ENCODE results near the gene BUB3.

DNA sequence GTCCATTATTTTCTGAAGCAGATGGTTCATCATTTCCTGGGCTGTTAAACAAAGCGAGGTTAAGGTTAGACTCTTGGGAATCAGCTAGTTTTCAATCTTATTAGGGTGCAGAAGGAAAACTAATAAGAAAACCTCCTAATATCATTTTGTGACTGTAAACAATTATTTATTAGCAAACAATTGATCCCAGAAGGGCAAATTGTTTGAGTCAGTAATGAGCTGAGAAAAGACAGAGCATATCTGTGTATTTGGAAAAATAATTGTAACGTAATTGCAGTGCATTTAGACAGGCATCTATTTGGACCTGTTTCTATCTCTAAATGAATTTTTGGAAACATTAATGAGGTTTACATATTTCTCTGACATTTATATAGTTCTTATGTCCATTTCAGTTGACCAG lies 10.1 kb downstream of the BUB3 start:
- TF ChIP-seq, protein P1, sequence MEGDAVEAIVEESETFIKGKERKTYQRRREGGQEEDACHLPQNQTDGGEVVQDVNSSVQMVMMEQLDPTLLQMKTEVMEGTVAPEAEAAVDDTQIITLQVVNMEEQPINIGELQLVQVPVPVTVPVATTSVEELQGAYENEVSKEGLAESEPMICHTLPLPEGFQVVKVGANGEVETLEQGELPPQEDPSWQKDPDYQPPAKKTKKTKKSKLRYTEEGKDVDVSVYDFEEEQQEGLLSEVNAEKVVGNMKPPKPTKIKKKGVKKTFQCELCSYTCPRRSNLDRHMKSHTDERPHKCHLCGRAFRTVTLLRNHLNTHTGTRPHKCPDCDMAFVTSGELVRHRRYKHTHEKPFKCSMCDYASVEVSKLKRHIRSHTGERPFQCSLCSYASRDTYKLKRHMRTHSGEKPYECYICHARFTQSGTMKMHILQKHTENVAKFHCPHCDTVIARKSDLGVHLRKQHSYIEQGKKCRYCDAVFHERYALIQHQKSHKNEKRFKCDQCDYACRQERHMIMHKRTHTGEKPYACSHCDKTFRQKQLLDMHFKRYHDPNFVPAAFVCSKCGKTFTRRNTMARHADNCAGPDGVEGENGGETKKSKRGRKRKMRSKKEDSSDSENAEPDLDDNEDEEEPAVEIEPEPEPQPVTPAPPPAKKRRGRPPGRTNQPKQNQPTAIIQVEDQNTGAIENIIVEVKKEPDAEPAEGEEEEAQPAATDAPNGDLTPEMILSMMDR (conservative IDR thresholded peaks at IDR 0.05; ENCODE audit: low read depth in 2 of 2), result no peak
- TF ChIP-seq EZH2 (IDR thresholded peaks at IDR 0.05; ENCODE audit: low read depth, unreplicated experiment), result no peak
- TF ChIP-seq JUNB (IDR thresholded peaks at IDR 0.05; ENCODE audit: unreplicated experiment), result no peak
